HG03575 (cell line): ENCODE measurements around the gene PEDS1.
"Not testable (repeated sequence)": the region's sequence is repeated elsewhere in the genome, so short reads cannot be mapped to it uniquely, and the experiment has no call there.

Experiments
- ATAC-seq: cut with Tn5 transposase; IDR thresholded peaks from one replicate; pipeline ENCODE4 v1.9.1; 2021; ENCODE audit not compliant: unreplicated experiment, insufficient number of reproducible peaks, low FRiP score; ENCODE audit errors: extremely low read depth

Gene PEDS1

GRCh38 chr20:50121858-50122271, 31.7 kb downstream of the PEDS1 start:
- ATAC-seq, result no peak

GRCh38 chr20:50120935-50121693, 32.4 kb downstream of the PEDS1 start:
- no peak for ATAC-seq

GRCh38 chr20:50118203-50118602, 35.3 kb downstream of the PEDS1 start:
- ATAC-seq, result no peak

GRCh38 chr20:50116368-50116999, 37.0 kb downstream of the PEDS1 start:
- no peak for ATAC-seq

- peak; percentile 71 for ATAC-seq
Observed at GRCh38 chr20:50115591-50116367, 37.7 kb downstream of the PEDS1 start.

- ATAC-seq, result no peak
Observed at GRCh38 chr20:50115041-50115512, 38.4 kb downstream of the PEDS1 start.

- ATAC-seq, result no peak
Observed at GRCh38 chr20:50113420-50114224, 39.9 kb downstream of the PEDS1 start.

GRCh38 chr20:50112512-50113419, 40.8 kb downstream of the PEDS1 start, which contains the start of gene UBE2V1:
UBE2V1 (minus strand) TSS chr20:50113150; CDS start chr20:50113128, 22 bp downstream.
- ATAC-seq, result no peak

GRCh38 chr20:50111829-50112495, 41.6 kb downstream of the PEDS1 start:
- no peak for ATAC-seq

- no peak for ATAC-seq
Observed at GRCh38 chr20:50111120-50111828, 42.2 kb downstream of the PEDS1 start.

- ATAC-seq, result no peak
Observed at GRCh38 chr20:50110141-50111047, 43.1 kb downstream of the PEDS1 start.

GRCh38 chr20:50108556-50109235, 44.8 kb downstream of the PEDS1 start:
- ATAC-seq, result no peak

GRCh38 chr20:50107796-50108331, 45.7 kb downstream of the PEDS1 start:
- ATAC-seq, result no peak

GRCh38 chr20:50107086-50107660, 46.4 kb downstream of the PEDS1 start:
- ATAC-seq, result no peak

- not testable (repeated sequence) for ATAC-seq
Observed at GRCh38 chr20:50106669-50107068, 46.9 kb downstream of the PEDS1 start.
